Ramos (cell line): ENCODE data around the gene NODAL.

ENCODE experiments used
- in situ Hi-C: fragments of 300-500 bp; cut with MboI; formaldehyde crosslinking; loops from one replicate; pipeline ENCODE4 v1.14.3; 2022; ENCODE audit warnings: low sequenced_read_pairs; ENCODE audit not compliant: unreplicated experiment

NODAL gene

GRCh38 chr10:70404036-70404786 is 37.3 kb downstream of the NODAL start, which contains the start of gene EIF4EBP2:
Gene EIF4EBP2 (plus strand): TSS chr10:70404145. CDS start chr10:70404402, 257 bp downstream.
- in situ Hi-C loops, result no loop called here

- in situ Hi-C loops, result no loop called here
Measured at GRCh38 chr10:70403483-70404035, 37.9 kb downstream of the NODAL start.

- in situ Hi-C loops, result no loop called here
Measured at GRCh38 chr10:70399177-70399576, 42.3 kb downstream of the NODAL start.

DNA sequence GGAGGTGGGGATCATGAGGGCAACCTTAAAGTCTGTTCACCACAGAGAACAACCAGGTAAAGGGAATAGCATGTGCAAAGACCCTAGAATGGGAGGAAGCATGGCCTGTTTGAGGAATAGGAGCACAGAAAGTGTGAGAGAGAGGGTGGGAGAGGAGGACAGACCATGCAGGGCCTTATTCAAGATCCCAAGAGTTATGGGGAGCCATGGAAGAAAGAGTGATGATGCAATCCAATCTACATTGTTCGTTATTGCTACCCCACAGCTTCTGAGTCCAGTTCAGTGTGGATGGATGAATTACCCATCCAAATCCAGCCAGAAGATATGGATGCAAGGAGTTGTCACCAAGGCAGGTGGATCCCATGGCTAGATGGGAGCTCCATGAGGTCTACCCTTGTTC is 45.3 kb downstream of the NODAL start:
- in situ Hi-C loops, result no loop called here

GRCh38 chr10:70391654-70392053 is 49.8 kb downstream of the NODAL start:
- in situ Hi-C loops, result no loop called here
